ENCODE data around the gene ALMS1.
"Not testable (repeated sequence)": the region's sequence is repeated elsewhere in the genome, so short reads cannot be mapped to it uniquely, and the experiment has no call there.

ALMS1 gene

GRCh38 chr2:73504850-73505249 lies 119.2 kb downstream of the ALMS1 start:
- not testable (repeated sequence) for DNase-seq

DNA sequence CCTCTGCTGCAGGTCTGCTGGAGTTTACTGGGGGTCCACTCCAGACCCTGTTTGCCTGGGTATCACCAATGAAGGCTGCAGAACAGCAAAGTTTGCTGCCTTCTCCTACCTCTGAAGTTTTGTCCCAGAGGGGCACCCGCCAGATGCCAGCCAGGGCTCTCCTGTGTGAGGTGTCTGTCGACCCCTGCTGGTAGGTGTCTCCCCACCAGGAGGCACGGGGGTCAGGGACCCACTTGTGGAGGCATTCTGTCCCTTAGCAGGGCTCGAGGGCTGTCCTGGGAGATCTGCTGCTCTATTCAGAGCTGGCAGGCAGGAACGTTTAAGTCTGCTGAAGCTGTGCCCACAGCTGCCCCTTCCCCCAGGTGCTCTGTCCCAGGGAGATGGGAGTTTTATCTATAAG lies 124.8 kb downstream of the ALMS1 start:
- DNase-seq = not testable (repeated sequence)

GRCh38 chr2:73516033-73516432 lies 130.4 kb downstream of the ALMS1 start:
- no peak for DNase-seq

DNA sequence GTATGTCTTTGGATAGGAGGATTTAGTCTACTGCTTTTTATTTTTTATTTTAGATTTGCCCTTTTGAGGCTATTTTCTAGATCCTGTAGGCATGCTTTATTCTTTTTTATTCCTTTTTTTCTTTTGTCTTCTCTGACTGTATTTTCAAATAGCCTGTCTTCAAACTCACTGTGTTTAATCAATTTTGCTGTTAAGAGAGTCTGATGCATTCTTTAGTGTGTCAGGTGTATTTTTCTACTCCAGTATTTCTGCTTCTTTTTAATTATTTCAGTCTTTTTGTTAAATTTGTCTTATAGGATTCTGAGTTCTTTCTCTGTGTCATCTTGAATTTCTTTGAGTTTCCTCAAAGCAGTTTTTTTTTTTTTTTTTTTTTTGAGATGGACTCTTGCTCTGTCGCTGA lies 143.1 kb downstream of the ALMS1 start:
- DNase-seq = no peak

DNA sequence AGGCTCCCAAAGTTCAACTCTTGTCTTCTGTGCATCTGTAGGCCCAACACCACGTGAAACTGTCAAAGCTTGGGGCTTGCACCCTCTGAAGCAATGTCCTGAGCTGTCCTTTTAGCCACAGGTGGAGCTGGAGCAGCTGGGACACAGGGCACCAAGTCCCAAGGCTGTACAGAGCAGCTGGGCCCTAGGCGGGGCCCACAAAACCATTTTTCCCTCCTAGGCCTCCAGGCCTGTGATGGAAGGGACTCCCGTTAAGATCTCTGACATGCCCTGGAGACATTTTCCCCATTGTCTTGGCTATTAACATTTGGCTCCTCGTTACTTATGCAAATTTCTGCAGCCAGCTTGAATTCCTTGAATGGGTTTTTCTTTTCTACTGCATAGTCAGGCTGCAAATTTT lies 145.1 kb downstream of the ALMS1 start:
- DNase-seq = not testable (repeated sequence)

- no peak for DNase-seq
Observed at GRCh38 chr2:73532381-73532780, 146.7 kb downstream of the ALMS1 start.

GRCh38 chr2:73536133-73536840 lies 150.7 kb downstream of the ALMS1 start:
- no peak for DNase-seq

DNA sequence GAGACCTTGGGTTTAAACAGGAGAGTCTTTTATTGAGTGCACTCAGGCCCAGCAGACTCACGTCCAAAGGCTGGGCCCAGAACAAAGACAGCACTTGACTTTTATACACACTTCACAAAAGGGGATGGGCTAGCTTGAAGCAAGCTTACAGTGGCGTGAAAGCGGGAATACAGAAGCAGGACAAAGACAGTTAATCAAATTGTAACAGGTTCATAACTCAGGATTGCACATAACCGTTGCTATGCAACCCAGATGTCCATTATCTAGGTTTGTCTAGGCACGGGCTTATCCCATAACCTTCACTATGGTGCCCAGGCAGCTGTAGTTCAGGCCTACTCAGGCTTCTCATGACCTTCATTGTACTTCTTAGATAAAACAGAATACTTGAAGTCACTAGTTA lies 175.2 kb downstream of the ALMS1 start:
- not testable (repeated sequence) for DNase-seq

DNA sequence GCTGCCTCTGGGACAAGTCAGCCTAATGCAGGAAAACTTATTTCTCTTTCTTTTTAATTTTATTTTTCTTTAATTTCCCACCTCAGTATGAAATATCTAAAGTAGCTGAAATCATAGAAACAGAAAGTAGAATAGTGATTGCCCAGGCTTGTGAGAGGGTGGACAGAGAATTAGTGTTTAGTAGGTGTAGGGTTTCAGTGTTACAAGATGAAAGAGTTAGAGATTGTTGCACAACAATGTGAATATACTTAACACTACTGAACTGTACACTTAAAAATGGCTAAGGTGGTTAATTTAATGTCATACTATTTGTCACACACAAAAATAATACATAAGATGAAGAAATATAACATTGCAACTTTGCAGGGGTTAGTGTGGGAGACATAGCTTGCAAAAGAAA lies 175.8 kb downstream of the ALMS1 start:
- no peak for DNase-seq

GRCh38 chr2:73564986-73565385 lies 179.3 kb downstream of the ALMS1 start:
- DNase-seq = no peak

- DNase-seq = no peak
Observed at GRCh38 chr2:73566288-73566878, 180.7 kb downstream of the ALMS1 start.

- DNase-seq = no peak
Observed at GRCh38 chr2:73575261-73575660, 189.6 kb downstream of the ALMS1 start.

- no peak for DNase-seq
Observed at GRCh38 chr2:73582364-73582763, 196.7 kb downstream of the ALMS1 start.

DNA sequence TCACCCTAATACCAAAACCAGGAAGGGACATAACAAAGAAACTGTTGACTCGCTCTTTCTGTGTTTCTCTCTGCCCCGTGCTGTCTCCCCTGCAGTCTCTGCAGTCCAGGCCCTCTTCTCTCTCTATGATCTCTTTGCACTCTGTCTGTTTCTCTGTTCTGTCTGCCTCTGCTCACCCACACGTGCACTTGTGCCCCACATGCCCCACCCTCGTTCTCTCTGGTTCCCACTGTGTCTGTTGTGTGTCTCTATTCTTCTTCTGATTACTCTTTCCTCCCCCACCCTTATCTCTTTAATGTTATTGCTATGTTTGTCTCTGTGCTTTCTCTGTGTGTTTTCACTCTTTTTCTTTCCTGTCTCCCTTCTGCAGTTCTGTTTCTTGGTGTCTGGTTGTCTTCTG lies 202.5 kb downstream of the ALMS1 start:
- DNase-seq = no peak

DNA sequence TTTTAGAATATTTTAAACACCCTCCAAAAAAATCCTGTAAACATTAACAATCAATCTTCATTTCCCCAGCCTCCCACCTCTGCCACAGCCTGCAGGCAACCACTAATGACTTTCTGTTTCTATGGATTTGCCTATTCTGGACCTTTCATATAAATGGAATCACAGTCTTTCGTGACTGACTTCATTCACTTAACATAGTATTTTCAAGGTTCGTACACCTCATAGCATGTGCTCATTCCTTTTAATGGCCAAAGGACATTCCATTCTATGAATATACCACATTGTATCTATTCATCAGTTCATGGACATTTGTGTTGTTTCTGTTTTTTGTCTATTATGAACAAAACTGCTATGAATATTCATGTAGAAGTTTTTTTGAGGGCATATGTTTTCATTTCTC lies 208.0 kb downstream of the ALMS1 start:
- DNase-seq = no peak

DNA sequence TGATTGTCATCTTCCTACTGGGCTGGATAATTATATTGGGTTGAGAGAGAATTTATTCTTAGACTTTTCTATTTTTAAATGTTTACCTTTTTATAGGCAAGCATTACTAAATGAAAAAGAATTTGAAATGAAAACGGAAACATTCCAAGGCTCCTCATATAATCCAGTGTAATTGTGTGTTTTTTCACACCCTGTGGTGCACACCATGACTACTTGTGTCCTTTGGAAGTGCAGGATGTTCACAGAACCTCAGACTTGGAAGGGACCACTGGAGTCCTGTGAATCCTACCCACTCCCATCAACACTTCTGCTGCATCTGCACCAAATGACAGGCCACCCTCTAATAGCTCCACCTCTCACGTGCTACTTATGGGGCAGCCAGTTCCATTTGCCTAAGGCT lies 208.6 kb downstream of the ALMS1 start:
- DNase-seq = no peak

- DNase-seq = no peak
Observed at GRCh38 chr2:73601780-73602179, 216.1 kb downstream of the ALMS1 start.

DNA sequence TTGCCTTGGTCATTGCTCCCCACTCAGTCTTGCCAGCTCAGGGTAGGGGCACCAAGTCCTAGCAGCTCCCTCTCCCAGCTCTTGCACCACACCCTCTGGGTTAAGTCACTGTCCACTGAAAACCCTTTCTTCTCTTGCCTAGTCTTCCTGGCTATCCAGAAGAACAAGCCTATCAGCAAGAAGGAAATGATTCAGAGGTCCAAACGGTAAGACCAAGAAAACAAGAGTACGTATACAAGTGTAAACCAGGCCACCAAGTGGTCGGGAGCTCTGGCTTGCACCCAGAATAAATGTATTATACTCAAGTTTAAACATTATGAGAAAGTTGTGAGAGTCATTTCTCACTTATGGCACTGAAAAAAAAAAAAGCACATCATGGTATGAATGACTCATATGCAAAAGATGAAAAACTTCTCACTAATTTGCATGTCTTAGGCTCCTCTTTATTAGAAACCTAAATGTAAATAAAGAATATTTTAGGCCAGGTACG lies 217.5 kb downstream of the ALMS1 start:
- DNase-seq = not testable (repeated sequence)

DNA sequence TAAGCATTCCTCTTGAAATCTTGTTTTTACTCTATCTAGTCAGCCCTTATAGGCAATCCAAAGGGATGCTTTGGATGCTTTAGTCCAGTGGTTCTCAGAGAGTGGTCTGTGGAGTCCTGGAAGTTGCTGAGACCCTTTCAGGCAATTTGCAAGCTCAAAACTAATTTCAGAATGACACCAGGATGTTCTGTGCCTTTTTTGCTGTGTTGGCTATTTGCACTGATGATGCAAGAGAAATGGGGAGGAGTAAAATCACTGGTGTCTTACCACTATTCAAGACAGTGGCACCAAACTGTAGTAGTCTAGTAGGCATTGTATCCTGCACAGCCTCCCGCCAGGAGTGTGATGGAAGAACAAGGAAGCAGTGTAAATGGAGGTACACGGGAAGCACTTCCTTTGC lies 219.0 kb downstream of the ALMS1 start:
- DNase-seq = not testable (repeated sequence)

DNA sequence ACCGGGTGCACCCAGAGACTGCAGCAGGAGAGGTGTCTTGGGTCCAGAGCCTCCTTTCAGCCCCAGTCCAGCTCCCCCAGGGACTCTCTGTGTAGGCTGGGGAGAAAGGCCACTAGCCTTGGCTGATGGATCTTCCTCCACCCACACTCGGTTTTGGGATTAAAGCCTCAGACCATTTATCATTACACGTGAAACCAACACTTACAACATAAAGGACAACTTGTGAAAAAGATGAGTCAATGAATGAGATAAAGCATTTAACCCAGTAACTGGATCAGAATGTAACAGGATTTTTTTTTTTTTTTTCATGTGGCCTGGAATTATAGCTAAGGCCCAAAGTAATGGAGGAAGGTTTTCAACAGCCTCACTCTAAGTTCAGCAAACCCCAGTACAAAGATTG lies 224.5 kb downstream of the ALMS1 start:
- no peak for DNase-seq

DNA sequence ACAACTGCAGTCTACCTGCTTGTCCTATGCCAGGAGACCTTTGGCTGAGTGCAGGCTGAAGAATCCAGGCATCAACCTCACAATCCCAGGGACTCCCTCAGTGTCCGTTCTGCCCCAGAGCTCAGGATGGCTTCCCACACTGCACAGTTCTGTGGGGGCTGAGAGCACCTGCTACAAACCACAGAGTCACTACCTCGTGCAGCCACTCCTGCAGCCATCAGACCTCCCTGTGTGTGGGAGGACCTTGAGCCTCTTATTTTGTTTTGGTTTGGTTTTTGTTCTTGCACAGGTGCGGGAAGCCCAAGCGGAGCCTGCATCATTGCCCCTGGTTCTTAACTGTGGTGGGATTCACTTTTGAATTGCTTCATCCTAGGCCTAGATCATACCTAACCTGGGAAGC lies 225.6 kb downstream of the ALMS1 start:
- no peak for DNase-seq

DNA sequence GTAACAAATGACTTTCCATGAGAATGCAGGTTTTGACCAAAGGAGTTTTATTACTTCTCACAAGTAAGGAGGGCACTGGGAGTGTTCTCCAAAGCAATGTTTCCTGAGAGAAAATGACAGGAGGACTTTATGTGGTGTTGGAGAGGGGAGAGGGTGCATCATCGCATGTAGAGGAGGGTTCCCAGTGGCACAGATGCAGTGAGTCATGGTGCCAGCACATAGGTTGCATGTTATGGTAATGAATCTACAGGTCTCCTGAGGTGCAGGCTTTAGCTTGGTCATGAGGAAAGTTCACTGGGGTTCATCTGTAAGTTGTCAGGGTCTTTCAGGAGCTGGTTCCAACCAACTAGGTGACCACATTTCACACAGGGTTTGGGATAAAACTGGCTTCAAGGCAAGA lies 226.2 kb downstream of the ALMS1 start:
- no peak for DNase-seq

DNA sequence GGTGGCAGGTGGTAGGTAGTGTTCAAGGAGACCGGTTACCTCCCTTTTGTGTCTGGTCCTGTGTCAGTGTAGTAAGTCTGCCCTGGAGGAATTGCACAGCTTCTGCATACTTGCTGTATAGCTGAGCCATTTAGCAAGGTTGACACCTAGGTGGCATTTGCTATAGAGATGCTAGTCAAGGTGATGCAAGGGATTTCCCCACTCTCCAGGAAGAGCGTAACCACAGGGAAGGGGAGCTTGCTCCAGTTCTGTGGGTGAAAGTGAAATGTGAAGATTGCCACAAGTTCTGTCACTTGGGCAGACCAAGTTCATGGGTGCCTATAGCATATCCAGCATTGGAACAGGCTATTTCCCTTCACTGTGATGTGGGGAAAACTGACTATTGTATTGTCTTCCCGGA lies 228.5 kb downstream of the ALMS1 start:
- DNase-seq = no peak

GRCh38 chr2:73614997-73615396 lies 229.4 kb downstream of the ALMS1 start:
- DNase-seq = no peak

- DNase-seq = not testable (repeated sequence)
Observed at GRCh38 chr2:73619925-73620324, 234.3 kb downstream of the ALMS1 start.
